CD4-positive, alpha-beta T cell treated with Interleukin-2 at 100 ng/mL for 4 hours (primary cell): Measurements from ENCODE around the gene ZNF554.
"Not testable (repeated sequence)": the region's sequence is repeated elsewhere in the genome, so short reads cannot be mapped to it uniquely, and the experiment has no call there.

Source experiments
- DNase-seq: peaks from one replicate; pipeline ENCODE4 v3.0.0-alpha.2; 2020; ENCODE audit warnings: low spot score

The ZNF554 gene

GRCh38 chr19:2807379-2808128, 12.1 kb upstream of the ZNF554 start:
- DNase-seq: no peak

DNA sequence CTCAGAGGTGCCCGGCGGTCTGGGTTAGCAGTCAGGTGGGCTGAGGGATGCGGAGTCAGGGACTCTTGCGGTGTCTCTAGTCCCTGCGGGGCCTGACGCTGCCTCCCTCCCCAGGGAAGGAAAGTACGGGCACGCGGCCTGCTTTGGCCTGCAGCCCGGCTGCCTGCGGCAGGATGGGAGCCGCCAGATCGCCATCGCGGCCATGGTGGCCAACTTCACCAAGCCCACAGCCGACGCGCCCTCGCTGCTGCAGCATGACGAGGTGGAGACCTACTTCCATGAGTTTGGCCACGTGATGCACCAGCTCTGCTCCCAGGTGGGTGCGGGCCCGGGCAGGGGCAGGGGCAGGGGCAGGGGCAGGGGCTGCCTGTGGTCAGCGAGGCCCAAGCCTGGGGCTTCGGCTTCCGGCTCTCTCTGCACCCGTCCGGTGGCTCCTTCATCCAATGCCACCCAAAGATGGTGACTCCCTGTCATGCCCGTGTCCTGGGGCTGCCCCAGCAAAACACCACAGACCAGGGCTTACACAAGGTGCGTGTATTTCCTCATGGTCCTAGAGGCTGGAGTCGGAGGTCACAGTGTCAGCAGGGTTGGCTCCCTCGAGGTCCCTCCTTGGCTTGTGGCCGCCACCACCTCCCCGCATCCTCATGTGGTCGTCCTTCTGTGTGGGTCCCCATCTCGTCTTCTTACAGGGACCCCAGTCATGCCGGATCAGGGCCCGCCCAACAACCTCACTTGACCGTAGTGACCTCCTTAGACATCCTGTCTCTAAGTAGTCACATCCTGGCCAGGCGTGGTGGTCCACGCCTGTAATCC, 11.3 kb upstream of the ZNF554 start:
- no peak for DNase-seq

DNA sequence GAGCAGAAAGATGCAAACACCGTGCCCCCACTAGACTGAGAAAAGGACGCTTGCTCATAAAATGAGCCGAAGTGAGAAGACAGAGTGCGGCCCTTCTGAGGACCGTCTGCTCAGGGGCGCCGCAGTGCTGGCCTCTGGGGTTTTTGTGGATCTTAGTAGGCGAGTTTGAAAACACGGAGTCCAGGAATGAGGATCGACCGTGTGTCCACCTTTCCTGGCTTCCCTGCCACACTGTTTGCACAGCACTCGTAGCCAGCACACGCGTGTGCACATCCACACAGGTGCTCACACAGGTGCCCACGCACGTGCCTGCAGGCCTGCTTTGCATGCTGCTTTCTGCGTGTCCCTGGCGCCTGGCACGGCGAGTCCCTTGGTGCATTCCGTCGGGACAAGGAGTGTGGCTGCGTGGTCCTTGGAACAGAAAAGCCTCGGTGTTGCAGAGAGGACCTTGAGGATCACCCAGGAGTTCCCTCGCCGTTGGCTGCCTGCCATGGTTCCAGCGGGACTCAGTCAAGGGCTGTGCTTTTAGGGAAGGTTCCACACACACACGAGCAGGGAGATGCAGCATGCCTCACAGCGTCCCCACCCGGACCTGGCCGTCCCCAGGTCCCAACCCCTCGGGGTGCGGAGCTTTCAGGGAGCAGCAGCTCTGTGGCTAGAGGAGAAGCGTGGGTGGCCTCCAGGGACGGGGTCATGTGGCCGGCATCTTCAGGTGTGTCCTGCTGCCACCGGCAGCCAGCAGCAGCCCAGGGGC, 10.1 kb upstream of the ZNF554 start:
- DNase-seq: no peak

DNA sequence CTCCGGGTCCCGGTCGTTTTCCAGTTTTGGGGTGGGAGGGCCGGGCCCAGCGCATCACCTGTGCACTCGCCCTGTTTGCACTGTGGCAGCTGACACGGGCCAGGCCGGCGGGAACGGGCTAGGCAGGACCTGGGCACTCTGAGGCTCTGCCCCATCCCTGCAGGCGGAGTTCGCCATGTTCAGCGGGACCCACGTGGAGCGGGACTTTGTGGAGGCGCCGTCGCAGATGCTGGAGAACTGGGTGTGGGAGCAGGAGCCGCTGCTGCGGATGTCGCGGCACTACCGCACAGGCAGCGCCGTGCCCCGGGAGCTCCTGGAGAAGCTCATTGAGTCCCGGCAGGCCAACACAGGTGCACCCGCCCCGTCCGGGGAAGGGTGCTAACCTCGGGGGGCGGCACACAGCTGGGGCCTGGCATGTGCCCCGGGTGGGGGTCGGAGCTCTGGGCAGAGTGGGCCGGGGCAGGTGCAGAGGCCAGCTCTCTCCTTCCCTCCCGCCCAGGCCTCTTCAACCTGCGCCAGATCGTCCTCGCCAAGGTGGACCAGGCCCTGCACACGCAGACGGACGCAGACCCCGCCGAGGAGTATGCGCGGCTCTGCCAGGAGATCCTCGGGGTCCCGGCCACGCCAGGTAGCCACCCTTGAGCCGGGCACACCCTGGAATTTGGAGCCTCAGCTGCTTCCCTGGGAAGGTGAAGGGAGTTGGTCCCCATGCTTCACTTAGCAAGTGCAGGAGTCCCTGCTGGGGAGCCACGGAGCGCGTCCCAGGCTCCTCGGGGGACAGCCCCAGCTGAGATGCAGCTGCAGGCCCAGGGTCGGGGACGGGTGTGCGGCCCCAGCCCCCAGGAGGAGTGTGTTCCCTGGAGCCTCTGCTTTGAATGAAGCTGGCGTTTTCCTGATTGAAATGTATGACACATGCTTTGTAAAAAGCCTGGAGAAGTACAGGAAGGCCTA, 9.3 kb upstream of the ZNF554 start:
- no peak for DNase-seq

GRCh38 chr19:2811221-2811722, 8.4 kb upstream of the ZNF554 start:
- DNase-seq: no peak

DNA sequence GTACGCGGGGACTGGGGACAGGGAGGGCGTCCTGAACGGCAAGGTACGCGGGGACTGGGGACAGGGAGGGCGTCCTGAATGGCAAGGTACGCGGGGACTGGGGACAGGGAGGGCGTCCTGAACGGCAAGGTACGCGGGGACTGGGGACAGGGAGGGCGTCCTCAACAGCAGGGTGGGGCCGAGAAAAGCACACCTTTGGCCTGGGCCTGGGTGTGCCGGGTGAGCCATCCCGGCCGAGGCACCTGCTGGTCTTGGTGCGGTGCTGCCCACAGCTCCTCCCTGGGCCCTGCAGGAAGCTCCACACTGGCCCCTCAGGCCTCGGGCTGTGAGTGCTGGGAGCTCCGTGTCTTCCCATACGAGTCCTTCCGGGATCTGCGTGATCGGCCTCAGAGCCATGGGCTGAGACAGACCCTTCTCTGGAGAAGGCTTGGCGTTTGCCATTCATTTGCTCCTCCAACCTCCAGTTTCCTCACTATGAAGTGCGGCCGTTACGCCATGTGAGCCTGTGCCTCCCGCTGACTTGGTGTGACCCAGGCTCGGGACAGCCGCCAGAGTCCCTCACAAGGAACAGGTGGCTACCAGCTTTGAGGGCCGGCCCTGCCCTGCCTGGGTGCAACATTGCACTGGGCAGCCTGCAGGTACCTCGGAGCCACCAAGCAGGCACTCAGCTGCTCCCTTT, 7.8 kb upstream of the ZNF554 start:
- DNase-seq: no peak

GRCh38 chr19:2812414-2813234, 7.0 kb upstream of the ZNF554 start:
- DNase-seq: no peak

DNA sequence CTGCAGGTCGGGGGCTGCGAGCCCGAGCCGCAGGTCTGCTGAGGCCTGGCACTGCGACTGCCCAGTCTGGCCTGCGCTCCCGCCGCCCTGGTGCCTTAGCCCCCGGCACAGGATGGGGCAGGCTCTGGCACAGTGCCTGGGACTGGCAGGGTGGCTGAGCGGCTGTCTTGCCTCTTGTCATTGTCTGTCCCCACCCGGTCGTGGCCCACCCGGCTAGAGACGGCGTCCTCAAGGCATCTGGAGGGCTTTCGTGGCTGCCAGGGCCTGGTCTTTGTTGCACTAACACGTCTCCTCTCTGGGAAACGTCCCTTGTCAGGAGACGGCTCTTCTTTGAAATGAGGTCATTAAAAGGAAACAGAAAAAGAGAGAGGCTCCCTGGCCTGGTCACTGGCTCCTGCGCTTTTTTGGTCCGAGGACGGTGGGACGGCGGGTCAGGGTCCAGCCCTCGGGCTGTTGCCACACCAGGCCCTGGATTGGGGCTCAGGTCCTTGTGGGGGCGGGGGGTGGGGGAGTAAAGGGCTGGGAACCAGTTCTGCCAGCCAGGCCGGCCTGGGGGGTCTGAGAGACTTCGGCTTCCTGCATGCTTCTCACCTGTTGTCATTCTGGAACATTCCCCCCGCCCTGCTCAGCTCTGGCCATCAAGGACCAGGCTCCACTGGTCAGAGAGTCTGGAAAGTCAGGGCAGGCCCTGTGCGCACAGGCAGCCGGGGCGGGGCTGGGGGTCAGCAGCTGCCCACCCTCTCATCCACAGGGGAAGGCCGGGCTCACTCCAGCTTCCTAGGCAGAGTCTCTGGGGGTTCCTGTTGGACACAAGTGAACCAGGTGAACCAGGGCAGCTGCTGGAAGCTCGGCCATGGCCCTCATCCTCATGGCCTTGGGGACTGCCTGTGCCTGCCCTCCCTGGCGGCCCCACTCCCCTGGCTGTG, 6.2 kb upstream of the ZNF554 start:
- DNase-seq: no peak

GRCh38 chr19:2814426-2814825, 5.2 kb upstream of the ZNF554 start:
- DNase-seq: no peak

- DNase-seq: no peak
Measured at GRCh38 chr19:2815191-2815614, 4.5 kb upstream of the ZNF554 start.

DNA sequence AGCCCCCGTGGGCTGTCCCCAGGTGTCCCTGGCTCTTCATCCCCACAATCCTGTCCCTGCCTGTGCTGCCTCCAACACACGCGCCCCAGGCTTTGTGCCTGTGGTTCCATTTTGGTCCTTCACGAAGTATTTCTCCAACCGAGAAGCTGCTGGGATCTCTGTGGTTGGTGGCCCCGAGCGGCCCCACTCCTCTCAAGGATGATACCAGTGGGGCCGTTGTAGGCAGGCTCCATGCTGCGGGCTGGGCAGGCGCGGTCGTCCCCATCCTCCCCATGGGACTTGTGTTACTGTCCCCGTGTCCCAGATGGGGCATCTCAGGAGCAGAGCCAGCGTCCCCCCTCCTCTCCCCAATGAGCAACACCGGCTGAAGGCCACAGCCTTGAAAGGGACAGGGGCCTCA, 3.7 kb upstream of the ZNF554 start:
- no peak for DNase-seq

GRCh38 chr19:2816641-2817040, 3.0 kb upstream of the ZNF554 start:
- no peak for DNase-seq

GRCh38 chr19:2817237-2817829, 2.3 kb upstream of the ZNF554 start:
- not testable (repeated sequence) for DNase-seq

DNA sequence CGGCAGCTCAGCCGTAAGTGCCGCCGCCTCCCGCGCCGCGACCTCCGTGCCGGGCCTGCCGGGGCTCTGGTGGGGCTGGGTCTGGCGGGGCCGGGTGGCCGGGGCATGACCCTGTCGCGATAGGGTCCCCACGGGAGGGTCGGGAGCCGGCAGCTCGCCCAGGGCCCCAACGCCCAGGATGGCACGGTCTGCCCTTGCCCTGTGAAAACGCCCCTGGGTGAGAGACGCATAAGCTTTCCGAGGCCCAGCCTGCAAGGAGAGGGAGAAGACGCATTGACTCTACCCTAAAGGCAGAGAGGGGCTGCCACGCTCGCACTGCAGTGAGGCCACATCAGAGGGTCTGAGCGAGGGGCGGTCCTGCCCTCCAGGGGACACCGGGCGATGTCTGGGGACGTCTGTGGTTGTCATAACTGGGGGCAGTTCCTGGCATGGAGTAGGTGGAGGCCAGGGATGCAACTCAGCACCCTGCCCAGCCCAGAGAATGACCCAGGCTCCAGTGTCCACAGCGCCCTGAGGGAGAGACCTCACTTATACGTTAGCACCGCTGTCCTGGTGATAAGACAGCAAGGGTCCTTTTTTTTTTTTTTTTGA, 539 bp downstream of the ZNF554 start:
- DNase-seq: no peak

DNA sequence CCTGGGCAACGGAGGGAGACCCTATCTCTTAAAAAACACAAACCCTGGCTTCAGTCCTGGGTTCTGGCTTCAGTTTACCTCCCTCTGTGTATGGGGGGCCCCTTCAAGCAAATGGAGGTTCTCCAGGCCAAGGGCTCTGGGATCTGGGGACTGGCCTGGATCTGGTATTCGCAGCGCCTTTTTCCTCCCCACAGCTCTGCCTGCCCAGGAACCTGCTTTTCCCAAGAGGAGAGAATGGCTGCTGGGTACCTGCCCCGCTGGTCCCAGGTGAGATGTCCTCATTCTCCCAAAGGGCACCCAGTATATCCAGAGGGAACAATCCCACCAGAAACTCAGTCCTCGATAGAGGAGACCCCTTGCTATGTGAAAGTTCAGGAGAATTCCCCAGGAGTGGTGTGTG, 3.2 kb downstream of the ZNF554 start:
- DNase-seq: no peak

GRCh38 chr19:2823646-2824045, 4.0 kb downstream of the ZNF554 start:
- no peak for DNase-seq

- no peak for DNase-seq
Measured at GRCh38 chr19:2824129-2824528, 4.5 kb downstream of the ZNF554 start.

DNA sequence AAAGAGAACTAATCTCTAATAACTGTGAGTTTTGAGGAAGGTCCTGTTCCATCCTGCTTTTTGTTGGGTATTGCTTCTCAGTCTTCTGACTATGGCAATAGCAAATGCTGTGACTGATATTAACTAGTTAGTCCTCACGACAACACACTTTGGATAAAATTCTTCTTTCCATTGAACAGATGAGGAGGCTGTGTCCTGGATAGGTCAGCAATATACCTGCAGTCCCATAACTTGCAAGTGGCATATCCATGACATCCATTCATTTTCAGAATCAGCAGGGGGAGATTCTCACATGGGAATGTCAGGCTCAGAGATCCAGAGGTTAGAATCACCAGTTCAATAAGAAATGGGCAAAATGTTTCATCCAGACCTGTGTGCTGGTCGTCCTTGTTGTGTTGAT, 7.4 kb downstream of the ZNF554 start:
- DNase-seq: no peak
